GM18505 (cell line): ENCODE results near the gene RARRES2.
"Not testable (repeated sequence)": the region's sequence is repeated elsewhere in the genome, so short reads cannot be mapped to it uniquely, and the experiment has no call there.

Source experiments
- ATAC-seq: cut with Tn5 transposase; IDR thresholded peaks from one replicate; pipeline ENCODE4 v1.9.1; 2021; ENCODE audit not compliant: unreplicated experiment
- POLR2A ChIP-seq: IDR thresholded peaks from 4 replicates; pipeline ENCODE4 v1.6.1; 2011; ENCODE audit warnings: borderline replicate concordance; ENCODE audit not compliant: insufficient read depth, insufficient read length; ENCODE audit errors: extremely low read depth

Gene RARRES2

GRCh38 chr7:150322114-150322832 is 19.2 kb downstream of the RARRES2 start:
- no peak for ATAC-seq
- no peak for TF ChIP-seq POLR2A

DNA sequence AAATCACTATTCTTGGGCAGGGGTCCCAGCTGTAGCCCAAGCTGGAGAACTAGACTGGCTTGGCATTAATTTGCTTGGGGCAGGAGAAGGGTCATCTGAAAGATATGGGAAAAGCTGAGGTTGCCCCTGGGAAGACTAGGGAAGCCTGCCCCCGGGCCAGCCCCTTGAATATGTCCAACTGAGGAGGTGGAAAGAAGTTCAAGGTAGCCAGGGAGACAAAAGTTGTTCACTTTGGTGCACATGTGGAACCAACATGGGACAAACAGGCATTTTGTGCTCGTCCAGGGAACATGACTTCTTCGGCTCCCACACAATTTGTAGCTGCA is 19.7 kb downstream of the RARRES2 start:
- ATAC-seq, result no peak
- TF ChIP-seq POLR2A, result no peak

DNA sequence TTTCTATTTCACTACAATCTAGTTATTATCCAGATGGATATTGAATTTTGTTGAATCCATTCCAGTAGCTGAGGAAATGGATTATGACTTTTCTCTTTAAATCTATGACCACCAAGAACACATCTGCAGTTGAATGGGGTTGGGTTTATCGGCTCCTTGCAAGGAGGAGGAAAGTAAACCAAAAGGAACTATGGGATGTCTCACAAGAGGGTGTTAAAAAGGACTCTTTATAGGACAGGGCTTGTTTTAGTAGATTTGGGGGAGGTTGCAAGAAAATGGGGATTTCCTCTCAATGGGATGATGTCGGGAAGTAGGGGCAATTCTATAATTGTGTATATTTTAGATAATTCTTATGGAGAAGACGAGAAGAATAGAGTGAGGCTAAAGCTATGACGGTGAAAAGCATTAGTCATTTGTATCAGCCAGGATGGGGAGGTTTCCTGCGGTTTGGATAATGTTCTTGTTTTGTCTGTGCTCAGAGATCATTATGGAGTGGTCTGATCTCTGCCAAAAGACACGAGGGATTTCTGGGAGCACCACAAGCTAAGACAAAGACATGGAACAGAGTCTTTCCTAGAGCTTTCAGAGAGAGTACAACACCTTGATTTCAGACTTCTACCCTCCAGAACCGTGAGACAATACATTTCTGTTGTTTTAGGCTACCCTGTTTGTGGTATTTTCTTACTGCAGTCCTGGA is 23.5 kb downstream of the RARRES2 start:
- TF ChIP-seq POLR2A, result no peak
- ATAC-seq, result no peak

GRCh38 chr7:150316987-150317386 is 24.4 kb downstream of the RARRES2 start:
- ATAC-seq, result not testable (repeated sequence)

DNA sequence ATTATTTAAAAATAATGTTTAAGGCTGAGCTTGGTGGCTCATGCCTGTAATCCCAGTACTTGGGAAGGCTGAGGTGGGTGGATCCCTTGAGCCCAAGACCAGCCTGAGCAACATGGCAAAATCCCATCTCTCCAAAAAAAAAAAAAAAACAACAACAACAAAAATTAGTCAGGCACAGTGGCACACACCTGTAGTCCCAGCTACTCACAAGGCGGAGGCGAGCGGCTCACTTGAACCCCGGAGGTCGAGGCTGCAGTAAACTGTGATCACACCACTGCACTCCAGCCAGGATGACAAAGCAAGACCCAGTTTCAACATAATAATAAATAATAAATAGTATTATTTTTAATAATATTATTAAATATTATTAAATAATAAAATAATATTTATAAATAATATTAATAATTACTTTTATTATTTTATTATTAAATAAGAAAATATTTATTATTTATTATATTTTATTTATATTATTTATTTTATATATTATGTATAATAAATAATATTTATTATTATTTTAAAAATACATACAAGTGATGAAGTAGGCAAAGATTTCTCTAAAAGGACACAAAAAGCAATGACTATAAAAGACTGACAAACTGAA is 26.7 kb downstream of the RARRES2 start:
- ATAC-seq, result no peak
- TF ChIP-seq POLR2A, result no peak

DNA sequence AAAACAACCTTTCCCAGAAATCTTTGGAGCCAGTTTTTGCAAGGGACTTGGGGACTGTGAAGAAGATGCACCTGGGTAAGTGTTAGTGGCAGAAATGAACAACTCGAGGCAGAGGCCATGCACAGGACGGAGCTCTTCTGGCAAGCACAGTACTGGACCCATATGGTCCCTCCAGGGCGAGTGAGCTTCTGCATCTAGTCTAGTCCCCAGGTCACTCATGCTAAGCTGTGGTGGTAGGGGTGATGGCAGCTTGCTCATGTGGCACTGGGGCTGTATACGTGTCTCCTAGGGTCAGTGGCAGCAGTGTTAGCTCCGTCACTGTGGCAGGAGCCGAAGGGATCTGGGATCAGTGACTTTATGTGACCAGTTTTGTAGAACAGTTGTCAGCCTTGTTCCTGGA is 27.6 kb downstream of the RARRES2 start:
- ATAC-seq, result no peak
- TF ChIP-seq POLR2A, result no peak

DNA sequence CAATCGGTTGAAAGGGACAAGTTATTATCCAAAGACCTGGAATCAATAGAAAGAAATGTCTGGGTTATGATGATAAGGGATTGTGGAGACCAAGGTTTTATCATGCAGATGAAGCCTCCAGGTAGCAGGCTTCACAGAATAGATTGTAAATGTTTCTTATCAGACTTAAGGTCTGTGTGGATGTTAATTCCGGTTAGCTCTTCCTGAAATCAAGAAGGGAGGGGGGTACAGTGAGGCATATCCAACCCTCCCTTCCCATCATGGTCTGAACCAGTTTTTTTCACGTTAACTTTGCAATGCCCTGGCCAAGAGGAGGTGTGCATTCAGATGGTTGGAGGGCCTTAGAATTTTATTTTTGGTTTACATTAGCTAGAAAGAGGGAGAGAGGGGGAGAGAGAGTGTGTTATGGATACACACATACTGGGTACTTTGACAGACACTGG is 28.0 kb downstream of the RARRES2 start:
- no peak for ATAC-seq
- no peak for TF ChIP-seq POLR2A

- ATAC-seq, result not testable (repeated sequence)
These were observed 28.6 kb downstream of the RARRES2 start for GRCh38 chr7:150312649-150313366.

GRCh38 chr7:150311711-150312110 is 29.7 kb downstream of the RARRES2 start:
- ATAC-seq, result no peak
- TF ChIP-seq POLR2A, result no peak

- no peak for ATAC-seq
- no peak for TF ChIP-seq POLR2A
These were observed 30.3 kb downstream of the RARRES2 start for GRCh38 chr7:150311146-150311545.

- no peak for ATAC-seq
- no peak for TF ChIP-seq POLR2A
These were observed 32.9 kb downstream of the RARRES2 start for GRCh38 chr7:150308575-150308974.

DNA sequence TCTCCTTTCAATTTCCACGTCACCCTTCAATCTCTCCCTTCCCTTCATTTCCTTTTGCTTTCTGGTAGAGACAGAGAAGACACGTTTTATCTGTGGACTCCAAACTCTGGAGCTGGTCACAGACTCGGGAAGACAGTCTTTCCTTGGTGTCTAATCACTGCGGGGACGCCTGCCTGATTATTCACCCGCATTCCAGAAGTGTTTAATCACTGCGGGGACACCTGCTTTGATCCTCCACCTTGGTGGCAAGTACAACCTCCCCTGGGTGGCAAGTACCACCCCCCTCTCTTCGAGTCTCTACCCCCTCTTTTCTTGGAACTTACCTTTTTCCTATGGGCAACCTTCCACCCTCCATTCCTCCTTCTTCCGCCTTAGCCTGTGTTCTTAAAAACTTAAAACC is 33.5 kb downstream of the RARRES2 start:
- no peak for ATAC-seq
- TF ChIP-seq POLR2A, result no peak

- TF ChIP-seq POLR2A, result no peak
- ATAC-seq, result no peak
These were observed 34.3 kb downstream of the RARRES2 start for GRCh38 chr7:150307129-150307528.

- ATAC-seq, result not testable (repeated sequence)
These were observed 35.1 kb downstream of the RARRES2 start for GRCh38 chr7:150306377-150306776.

DNA sequence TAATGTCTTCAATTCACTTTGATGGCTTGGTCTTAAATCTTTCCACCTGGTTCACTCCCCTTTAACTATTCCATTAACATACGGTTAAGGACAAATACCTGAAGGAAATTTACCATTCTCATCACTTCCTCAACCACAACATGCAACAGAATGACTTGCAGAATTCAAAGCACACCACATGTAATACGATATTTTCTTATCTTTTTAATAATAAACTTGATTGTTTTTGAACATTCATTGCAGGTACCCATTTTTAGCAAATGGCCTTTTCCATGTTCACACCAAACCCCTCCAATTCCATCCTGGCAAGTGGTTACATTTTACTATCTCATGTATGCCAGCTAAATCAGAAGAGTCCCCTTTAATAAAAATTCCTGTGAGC is 35.5 kb downstream of the RARRES2 start:
- ATAC-seq, result not testable (repeated sequence)

DNA sequence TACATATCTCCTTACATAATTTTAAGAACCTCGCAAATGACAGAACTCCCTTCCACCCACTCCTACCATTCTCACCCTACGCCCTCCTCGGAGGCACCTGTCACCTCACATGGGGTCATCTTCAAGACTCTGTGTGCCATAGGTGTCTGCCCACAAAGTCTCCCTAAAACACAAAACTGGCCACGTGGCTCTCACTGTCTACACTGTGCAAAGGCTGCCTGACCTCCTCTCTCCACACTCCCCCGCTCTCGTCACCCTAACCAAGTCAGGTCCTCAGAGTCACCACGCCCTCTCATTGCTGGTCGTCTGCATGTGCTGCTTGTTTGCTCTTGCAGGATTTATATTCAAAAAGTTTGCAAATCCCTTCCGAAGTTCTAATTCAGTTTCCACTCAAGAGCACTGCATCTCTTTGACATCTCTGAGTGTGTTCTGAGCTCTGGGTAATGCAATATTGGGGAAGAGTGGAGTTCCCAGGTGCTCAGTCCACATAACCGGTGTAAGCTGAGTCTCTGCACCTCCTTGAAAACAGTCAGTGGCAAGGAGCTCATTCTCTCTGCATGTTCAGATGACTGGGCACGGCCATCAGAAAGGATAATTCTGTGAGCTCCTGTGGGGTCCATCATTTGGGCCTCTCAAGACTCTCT is 36.0 kb downstream of the RARRES2 start:
- ATAC-seq, result not testable (repeated sequence)

- not testable (repeated sequence) for ATAC-seq
These were observed 36.8 kb downstream of the RARRES2 start for GRCh38 chr7:150304499-150305258.

- ATAC-seq, result not testable (repeated sequence)
These were observed 38.5 kb downstream of the RARRES2 start for GRCh38 chr7:150302908-150303310.
